Heart left ventricle (tissue), 13 donors: ENCODE measurements around the gene ADAMTSL1.

Experiments
- POLR2A ChIP-seq, 2 donors: fragments of 450-650 bp; IDR thresholded peaks; one replicate each; pipeline ENCODE4 v1.6.1; 2017; ENCODE audit warnings: antibody characterized with exemption in 2 of 2, mild to moderate bottlenecking in 2 of 2, moderate library complexity in 2 of 2
- TF ChIP-seq, protein P1 (sequence below), 12 donors: fragments of 200-600 bp; sonication (generic) in 4 of 12; IDR thresholded peaks; one replicate each; pipeline versions ENCODE4 v1.5.0 to v1.8.0; 2018 to 2022; ENCODE audit warnings: antibody characterized with exemption in 12 of 12, mild to moderate bottlenecking in 5 of 12
- donor health status: ischemic (EF 13 %, LVEDD 7.1; RV severe dilation, severe dysfunction).
- donor health status: DM: no; HTN: yes; CAD: no.
- donor health status: DM: no; HTN: no; CAD: no.
- donor health status: ischemic (EF 25% LVEDD 6.9; RV normal size, moderate dysfunction).
- donor health status: ischemic (EF 25% LVEDD 5.7; RV mildly dilated, moderate dysfunction).
- donor health status: ischemic (EF 35%, LVEDD 5.7; RV mildly dilated, moderate dysfunction).
- donor health status: nonischemic (EF 11% LVEDD 7.7; RV severe dilation, severe dysfunction).
- donor health status: DM: yes; HTN: yes; CAD: no.
- donor health status: PGD.
- donor health status: ischemic (EF 29% LVEDD 5.4; RV normal size, mild dysfunction).
- donor health status: nonischemic (EF 23%, LVEDD 6.1; RV moderate dilation, normal function).

- TF ChIP-seq, protein P1, sequence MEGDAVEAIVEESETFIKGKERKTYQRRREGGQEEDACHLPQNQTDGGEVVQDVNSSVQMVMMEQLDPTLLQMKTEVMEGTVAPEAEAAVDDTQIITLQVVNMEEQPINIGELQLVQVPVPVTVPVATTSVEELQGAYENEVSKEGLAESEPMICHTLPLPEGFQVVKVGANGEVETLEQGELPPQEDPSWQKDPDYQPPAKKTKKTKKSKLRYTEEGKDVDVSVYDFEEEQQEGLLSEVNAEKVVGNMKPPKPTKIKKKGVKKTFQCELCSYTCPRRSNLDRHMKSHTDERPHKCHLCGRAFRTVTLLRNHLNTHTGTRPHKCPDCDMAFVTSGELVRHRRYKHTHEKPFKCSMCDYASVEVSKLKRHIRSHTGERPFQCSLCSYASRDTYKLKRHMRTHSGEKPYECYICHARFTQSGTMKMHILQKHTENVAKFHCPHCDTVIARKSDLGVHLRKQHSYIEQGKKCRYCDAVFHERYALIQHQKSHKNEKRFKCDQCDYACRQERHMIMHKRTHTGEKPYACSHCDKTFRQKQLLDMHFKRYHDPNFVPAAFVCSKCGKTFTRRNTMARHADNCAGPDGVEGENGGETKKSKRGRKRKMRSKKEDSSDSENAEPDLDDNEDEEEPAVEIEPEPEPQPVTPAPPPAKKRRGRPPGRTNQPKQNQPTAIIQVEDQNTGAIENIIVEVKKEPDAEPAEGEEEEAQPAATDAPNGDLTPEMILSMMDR (IDR thresholded peaks at IDR 0.05), result no peak
- TF ChIP-seq POLR2A (IDR thresholded peaks at IDR 0.05), result no peak
Observed at GRCh38 chr9:18591261-18591660, 117.3 kb downstream of the ADAMTSL1 start.
